Measurements from ENCODE around the gene FBXO9.

Gene FBXO9

DNA sequence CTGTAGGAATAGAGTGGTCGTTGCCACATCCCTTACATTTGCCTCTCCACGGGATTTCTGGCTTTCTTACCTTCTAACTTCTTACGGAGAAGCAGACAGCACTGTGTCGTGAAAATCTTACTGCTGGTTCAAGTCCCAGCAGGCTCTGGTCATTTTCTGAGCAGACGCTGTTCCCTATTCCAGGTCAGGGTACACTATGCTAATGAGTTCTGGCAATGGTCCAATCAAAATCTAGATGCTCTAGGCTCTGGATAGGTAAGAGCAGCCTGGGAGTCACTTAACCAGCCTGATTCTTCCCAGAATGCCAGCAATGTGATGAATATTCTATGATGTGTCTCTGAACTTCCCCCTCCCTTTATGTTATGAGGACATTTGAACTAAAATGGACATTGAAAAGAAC is 83.5 kb downstream of the FBXO9 start, which contains the start of gene GCM1:
TSS of gene GCM1 (minus strand) at position 158 of the 400 bp plus-strand sequence. CDS start 3,209 bp downstream, outside the sequence.
- no peak within 1 kb of the TSS for H3K4me3 ChIP-seq (ENCODE audit: low read depth, low read length)
- no peak for TF ChIP-seq CTCF (IDR thresholded peaks at IDR 0.05; ENCODE audit: low read depth, low read length)
